GM12891 (cell line): ENCODE measurements around the gene BLM.

Source experiments
- POLR2A ChIP-seq: IDR thresholded peaks from 2 replicates; pipeline ENCODE4 v1.6.1; 2011; ENCODE audit warnings: low read depth, low read length, control low read depth
- POLR2AphosphoS5 ChIP-seq: IDR thresholded peaks from 2 replicates; pipeline ENCODE4 v1.6.1; 2011; ENCODE audit warnings: low read depth, low read length, control low read depth
- SPI1 ChIP-seq: IDR thresholded peaks from 2 replicates; pipeline ENCODE4 v1.6.1; 2011; ENCODE audit warnings: low read depth, low read length, control low read depth
- TAF1 ChIP-seq: IDR thresholded peaks from 2 replicates; pipeline ENCODE4 v1.6.1; 2011; ENCODE audit warnings: low read depth, low read length, control low read depth

- TF ChIP-seq POLR2A (no peak), TAF1 (no peak), POLR2AphosphoS5 (no peak), SPI1 (no peak)
Measured at GRCh38 chr15:90819390-90819789, 102.2 kb downstream of the BLM start.
